ENCODE measurements around the gene PALLD. TPM values are rescaled to one million over a fixed set of nuclear protein-coding genes. Genes with fewer than 3 reads are reported as not detected.

The PALLD gene
- total RNA-seq, 1 experiment from 2014 or later = 18.3 TPM

DNA sequence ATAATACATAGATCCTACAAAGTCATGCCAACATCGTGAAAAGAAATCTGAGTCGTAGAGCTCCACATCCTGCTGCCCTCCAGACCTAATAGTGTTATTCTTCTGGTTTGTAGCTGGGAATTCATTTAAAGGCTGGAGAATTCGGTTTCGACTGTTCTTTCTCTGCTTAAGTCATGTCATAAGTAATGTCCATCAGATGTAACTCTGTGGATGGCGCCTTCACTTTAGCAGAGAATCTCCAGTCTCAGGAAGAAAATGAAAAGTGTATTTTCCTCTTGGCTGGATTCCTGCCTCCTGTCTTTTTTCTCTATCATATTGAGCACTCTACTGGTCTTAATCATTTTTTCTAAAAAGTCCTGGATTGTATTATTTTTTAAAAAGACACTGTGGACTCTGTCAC lies 117.0 kb downstream of the PALLD start:
- H3K56ac ChIP-seq (ENCODE audit: insufficient read length, low read depth, low read length) = no peak overlapping the region
- peaks cover 8% of the 10 kb centered on the region for H3K4me1 ChIP-seq (ENCODE audit: insufficient read depth, low read length)
- H2BK20ac ChIP-seq (ENCODE audit: low read depth, low read length, poor library complexity, severe bottlenecking) = no peak overlapping the region
- no peaks in the 10 kb centered on the region for H3K27me3 ChIP-seq (ENCODE audit: insufficient read depth, low read length)
- H3K27ac ChIP-seq (ENCODE audit: insufficient read length, low read depth, low read length) = no peak overlapping the region
- H2AK5ac ChIP-seq (ENCODE audit: insufficient read length, low read length) = no peak overlapping the region
- H2AFZ ChIP-seq (ENCODE audit: low read length) = no peak overlapping the region
- Mint-ChIP-seq H3K27ac (no peak overlapping the region), H3K36me3 (ENCODE audit: insufficient read depth in 1 of 3, low read depth in 3 of 3) (peaks cover 0 to 2% (median 0%) of the 10 kb centered on the region in 3 experiments; a peak in 1 of 7 replicates), H3K4me1 (peaks cover 28 to 29% of the 10 kb centered on the region in 2 experiments), H3K4me3 (no peak overlapping the region), H3K27me3 (ENCODE audit: low read depth) (no peaks in the 10 kb centered on the region), H3K9me3 (no peaks in the 10 kb centered on the region)
- H3T11ph ChIP-seq (ENCODE audit: low read length) = no peak overlapping the region
- no peak for TF ChIP-seq CTCF (conservative IDR thresholded peaks at IDR 0.05)
- no peak overlapping the region for H3K18ac ChIP-seq (ENCODE audit: insufficient read length, low read depth, low read length)
- H4K91ac ChIP-seq (ENCODE audit: insufficient read length, low read depth, low read length) = no peak overlapping the region
- no peak overlapping the region for H3K23ac ChIP-seq (ENCODE audit: insufficient read length, low read depth, low read length)
- no CpG with 5 or more reads among the region's 5 CpGs for WGBS (ENCODE audit: extremely low coverage, insufficient read length, low lambda C conversion rate)
- no peak overlapping the region for H3K9ac ChIP-seq (ENCODE audit: extremely low read depth, insufficient read length, low read length)
- H3K9me3 ChIP-seq (ENCODE audit: control insufficient read depth, low read depth, low read length) = no peaks in the 10 kb centered on the region
- no peak overlapping the region for H4K5ac ChIP-seq (ENCODE audit: insufficient read length, low read depth, low read length)
- H3K79me1 ChIP-seq (ENCODE audit: insufficient read depth, low read depth, low read length, poor library complexity, severe bottlenecking) = no peaks in the 10 kb centered on the region
- DNase-seq = no peak
- no peak overlapping the region for H2BK15ac ChIP-seq (ENCODE audit: low read depth, low read length)
- no peak overlapping the region for H2BK12ac ChIP-seq (ENCODE audit: insufficient read length, low read depth, low read length)
- H3K23me2 ChIP-seq (ENCODE audit: insufficient read length, low read depth, low read length, poor library complexity, severe bottlenecking) = no peaks in the 10 kb centered on the region
- H3K79me2 ChIP-seq (ENCODE audit: insufficient read depth, low read length) = peaks cover 1% of the 10 kb centered on the region; the same call in 1 of the 2 replicates
- no peak overlapping the region for H4K8ac ChIP-seq (replicated peaks; ENCODE audit: insufficient read length, low read depth, low read length)
- H2BK5ac ChIP-seq (ENCODE audit: insufficient read length, low read length) = no peak overlapping the region
- H3K14ac ChIP-seq (ENCODE audit: insufficient read depth, low read length) = no peak overlapping the region
- H3K4ac ChIP-seq (ENCODE audit: low read depth, low read length) = no peak overlapping the region
- no peak overlapping the region for H3K4me2 ChIP-seq (ENCODE audit: insufficient read depth, insufficient read length, low read length)
- no peaks in the 10 kb centered on the region for H4K20me1 ChIP-seq (ENCODE audit: control insufficient read depth, insufficient read depth, insufficient read length)
- H2BK120ac ChIP-seq (ENCODE audit: low read depth, low read length, poor library complexity, severe bottlenecking) = no peak overlapping the region

Data from H9 (cell line).